ENCODE data around the gene MDH1B.

MDH1B gene

GRCh38 chr2:206698811-206699210 is 66.3 kb downstream of the MDH1B start:
- H3K4me3 ChIP-seq (ENCODE audit: low read depth, low read length): no peak overlapping the region

GRCh38 chr2:206696910-206697309 is 68.2 kb downstream of the MDH1B start:
- H3K4me3 ChIP-seq (ENCODE audit: low read depth, low read length): no peak overlapping the region

GRCh38 chr2:206693399-206694137 is 71.6 kb downstream of the MDH1B start:
- no peak overlapping the region for H3K4me3 ChIP-seq (ENCODE audit: low read depth, low read length)

- H3K4me3 ChIP-seq (ENCODE audit: low read depth, low read length): no peak overlapping the region
These were observed 72.2 kb downstream of the MDH1B start for GRCh38 chr2:206692971-206693370.

GRCh38 chr2:206688990-206689389 is 76.1 kb downstream of the MDH1B start:
- no peak overlapping the region for H3K4me3 ChIP-seq (ENCODE audit: low read depth, low read length)

GRCh38 chr2:206688453-206688852 is 76.7 kb downstream of the MDH1B start:
- no peak overlapping the region for H3K4me3 ChIP-seq (ENCODE audit: low read depth, low read length)

Measured in iPS-11a (cell line).